Activated B cell treated with CpG ODN at 0.5 μM for 24 hours (primary cell): ENCODE data around the gene MRPL17. TPM values are rescaled to one million over a fixed set of nuclear protein-coding genes. Genes with fewer than 3 reads are reported as not detected.

Experiments
- ATAC-seq: fragments of 200-7000 bp; cut with Tn5 transposase; one replicate; pipeline ENCODE4 v1.10.0; 2021; ENCODE audit warnings: low read depth, mild to moderate bottlenecking, moderate library complexity
- CTCF ChIA-PET: fragments of 350-600 bp; sonication (Branson Sonifier 250); formaldehyde crosslinking; loops from one replicate; lab custom pipeline; 2021; ENCODE audit warnings: antibody characterized with exemption; lab: Charles Lee
- POLR2A ChIA-PET: fragments of 350-600 bp; sonication (Branson Sonifier 250); formaldehyde crosslinking; loops from one replicate; lab custom pipeline; 2021; ENCODE audit warnings: antibody characterized with exemption; lab: Charles Lee
- DNase-seq: peaks from one replicate; pipeline ENCODE4 v3.0.0; 2022
- H3K27ac Mint-ChIP-seq: one replicate; pipeline ENCODE4 v1.8.0; 2020; ENCODE audit warnings: mixed read lengths
- H3K27me3 Mint-ChIP-seq: one replicate; pipeline ENCODE4 v1.8.0; 2021; ENCODE audit warnings: mixed read lengths
- H3K36me3 Mint-ChIP-seq: one replicate; pipeline ENCODE4 v1.8.0; 2021; ENCODE audit warnings: low read depth, mixed read lengths
- H3K4me1 Mint-ChIP-seq: one replicate; pipeline ENCODE4 v1.8.0; 2021; ENCODE audit warnings: mixed read lengths
- H3K4me3 Mint-ChIP-seq: one replicate; pipeline ENCODE4 v1.8.0; 2020; ENCODE audit warnings: mild to moderate bottlenecking, mixed read lengths
- H3K9me3 Mint-ChIP-seq: one replicate; pipeline ENCODE4 v1.8.0; 2020; ENCODE audit warnings: mixed read lengths
- intact Hi-C: fragments of 100-400 bp; cut with micrococcal nuclease; formaldehyde crosslinking; loops from one replicate; pipeline ENCODE4 v1.15.1; 2024
- total RNA-seq: library from RNA; stranded (reverse); gene quantifications from 2 replicates; pipeline ENCODE4 v1.2.3, GENCODE V29; 2022
- TF ChIP-seq, protein P1 (sequence below): fragments of 200-600 bp; IDR thresholded peaks from one replicate; pipeline ENCODE4 v1.8.0; 2022; ENCODE audit warnings: antibody characterized with exemption, mild to moderate bottlenecking

Gene MRPL17
- total RNA-seq: 34.1 and 34.2 TPM in 2 replicates

DNA sequence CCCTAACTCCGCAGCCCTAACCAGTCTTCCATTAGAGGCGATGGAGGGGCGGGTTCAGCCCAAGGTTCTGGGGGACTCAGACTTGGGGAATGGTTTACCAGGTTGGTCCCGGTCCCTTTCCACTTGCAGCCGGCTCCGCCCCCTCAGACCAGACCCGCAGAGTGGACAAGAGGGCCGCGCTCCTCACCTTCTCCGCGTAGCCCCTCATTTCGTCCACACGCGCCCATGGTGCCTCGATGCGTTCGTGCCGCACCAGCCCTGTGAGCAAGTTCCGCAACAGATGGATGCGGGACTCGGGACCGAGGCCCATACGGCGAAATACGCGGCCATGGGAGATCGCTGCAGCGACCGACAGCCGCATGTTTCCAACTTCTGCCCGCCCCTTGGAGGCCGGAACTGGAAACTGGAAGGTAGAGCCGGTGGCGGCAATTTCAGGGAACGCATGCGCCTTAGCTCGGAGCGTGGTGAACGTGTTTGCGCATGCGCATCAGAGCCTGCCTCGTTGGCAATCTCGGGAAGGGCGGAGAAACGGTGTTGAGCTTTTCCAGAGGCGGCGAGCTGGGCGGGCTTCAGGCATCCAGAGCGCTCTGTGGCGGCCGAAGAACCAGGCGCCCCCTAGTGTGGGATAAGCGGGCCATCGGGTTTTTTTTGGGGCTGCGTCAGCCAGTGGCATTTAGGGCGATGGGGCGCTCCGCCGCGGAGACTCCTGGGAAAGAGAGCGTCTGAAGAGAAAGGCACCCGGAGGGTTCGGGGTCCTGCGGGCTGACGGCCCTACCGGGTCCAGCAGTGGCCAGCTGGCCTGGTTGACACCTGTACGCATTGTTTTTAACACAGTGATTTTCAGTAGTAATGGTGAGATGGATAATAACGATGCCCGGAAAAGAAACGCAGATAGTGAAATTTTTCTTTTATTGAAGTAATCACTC, at the start of gene MRPL17:
Gene MRPL17 (minus strand): TSS at position 405 of the 926 bp plus-strand sequence. CDS start 44 bp downstream, at position 361.
- H3K9me3 Mint-ChIP-seq: no peaks in the 10 kb centered on the region
- H3K4me1 Mint-ChIP-seq: peaks cover 24% of the 10 kb centered on the region
- peak within 1 kb of the TSS; percentile 98 for H3K27ac Mint-ChIP-seq
- ChIA-PET POLR2A (interaction anchor here (0.6 to 3.5 kb wide), 23 partner anchors 14 to 1304 kb away, joined by 3 to 49 read pairs (median 4); partner anchors contain the start of genes APBB1, ARFIP2, EIF3F and ILK), CTCF (interaction anchor here (0.6 to 3.1 kb wide), 23 partner anchors 9 to 305 kb away, joined by 3 to 53 read pairs (median 4); partner anchors contain the start of genes ARFIP2, ILK, TAF10 and TIMM10B)
- DNase-seq: peak; percentile 94
- H3K27me3 Mint-ChIP-seq: no peaks in the 10 kb centered on the region
- intact Hi-C loops: loop anchor here (1.0 to 5.0 kb wide), 12 partner anchors 16 to 449 kb away; partner anchors contain the start of genes ARFIP2, DCHS1, FHIP1B and ILK
- ATAC-seq: peak; percentile 95
- H3K4me3 Mint-ChIP-seq: peak within 1 kb of the TSS; percentile 99
- TF ChIP-seq, protein P1, sequence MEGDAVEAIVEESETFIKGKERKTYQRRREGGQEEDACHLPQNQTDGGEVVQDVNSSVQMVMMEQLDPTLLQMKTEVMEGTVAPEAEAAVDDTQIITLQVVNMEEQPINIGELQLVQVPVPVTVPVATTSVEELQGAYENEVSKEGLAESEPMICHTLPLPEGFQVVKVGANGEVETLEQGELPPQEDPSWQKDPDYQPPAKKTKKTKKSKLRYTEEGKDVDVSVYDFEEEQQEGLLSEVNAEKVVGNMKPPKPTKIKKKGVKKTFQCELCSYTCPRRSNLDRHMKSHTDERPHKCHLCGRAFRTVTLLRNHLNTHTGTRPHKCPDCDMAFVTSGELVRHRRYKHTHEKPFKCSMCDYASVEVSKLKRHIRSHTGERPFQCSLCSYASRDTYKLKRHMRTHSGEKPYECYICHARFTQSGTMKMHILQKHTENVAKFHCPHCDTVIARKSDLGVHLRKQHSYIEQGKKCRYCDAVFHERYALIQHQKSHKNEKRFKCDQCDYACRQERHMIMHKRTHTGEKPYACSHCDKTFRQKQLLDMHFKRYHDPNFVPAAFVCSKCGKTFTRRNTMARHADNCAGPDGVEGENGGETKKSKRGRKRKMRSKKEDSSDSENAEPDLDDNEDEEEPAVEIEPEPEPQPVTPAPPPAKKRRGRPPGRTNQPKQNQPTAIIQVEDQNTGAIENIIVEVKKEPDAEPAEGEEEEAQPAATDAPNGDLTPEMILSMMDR: peak; percentile 73
- H3K36me3 Mint-ChIP-seq: peaks cover 26% of the 10 kb centered on the region

DNA sequence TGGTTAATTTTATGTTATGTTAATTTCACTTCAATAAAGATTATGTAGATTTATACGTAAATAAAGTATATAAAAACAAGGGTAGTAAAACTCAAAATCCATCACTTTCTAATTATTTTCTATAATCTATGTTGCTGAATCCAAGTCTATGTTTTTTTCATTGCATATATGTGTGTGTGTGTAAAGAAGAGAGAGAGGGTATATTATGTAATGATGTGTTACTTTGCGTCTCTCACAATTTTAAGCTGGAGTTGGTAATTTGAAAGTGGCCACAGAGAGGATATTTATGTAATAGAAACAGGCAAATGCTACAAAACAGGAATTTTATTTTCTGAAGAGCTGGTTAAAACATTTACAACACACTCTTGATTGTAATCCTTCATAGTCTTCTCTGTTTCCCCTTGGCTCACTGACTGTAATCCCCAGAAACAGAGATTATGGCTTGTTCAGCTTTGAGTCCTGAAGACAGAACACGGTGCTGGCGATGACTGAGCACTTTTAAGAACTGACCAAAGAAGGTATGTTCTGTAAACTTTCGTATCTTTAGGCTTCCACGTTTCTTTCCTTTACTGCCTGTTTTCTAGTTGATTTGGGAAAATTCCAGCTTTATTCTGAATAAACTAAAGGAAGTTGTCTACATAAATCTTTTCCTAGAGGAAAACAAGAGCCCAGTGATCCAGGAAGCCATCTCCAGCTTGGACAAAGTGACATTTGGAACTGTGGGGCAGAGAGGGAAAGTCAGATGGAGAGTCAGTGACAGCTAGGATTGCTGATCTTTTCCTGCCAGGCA, 45.0 kb upstream of the MRPL17 start:
- Mint-ChIP-seq H3K4me3 (no peak overlapping the region), H3K9me3 (peaks cover 7% of the 10 kb centered on the region), H3K36me3 (peaks cover 56% of the 10 kb centered on the region), H3K4me1 (peaks cover 45% of the 10 kb centered on the region), H3K27me3 (no peaks in the 10 kb centered on the region), H3K27ac (peak overlapping the region; percentile 50)
- ChIA-PET POLR2A (interaction anchor here (1.4 kb wide), 1 partner anchor 9 kb away, joined by 5 read pairs; no protein-coding TSS in a partner anchor), CTCF (interaction anchor here (0.6 to 2.4 kb wide), 5 partner anchors 10 to 200 kb away, joined by 4 to 7 read pairs (median 4); no protein-coding TSS in a partner anchor)
- DNase-seq (no peak), ATAC-seq (no peak)
- intact Hi-C loops: no loop called here
- TF ChIP-seq, protein P1: no peak

DNA sequence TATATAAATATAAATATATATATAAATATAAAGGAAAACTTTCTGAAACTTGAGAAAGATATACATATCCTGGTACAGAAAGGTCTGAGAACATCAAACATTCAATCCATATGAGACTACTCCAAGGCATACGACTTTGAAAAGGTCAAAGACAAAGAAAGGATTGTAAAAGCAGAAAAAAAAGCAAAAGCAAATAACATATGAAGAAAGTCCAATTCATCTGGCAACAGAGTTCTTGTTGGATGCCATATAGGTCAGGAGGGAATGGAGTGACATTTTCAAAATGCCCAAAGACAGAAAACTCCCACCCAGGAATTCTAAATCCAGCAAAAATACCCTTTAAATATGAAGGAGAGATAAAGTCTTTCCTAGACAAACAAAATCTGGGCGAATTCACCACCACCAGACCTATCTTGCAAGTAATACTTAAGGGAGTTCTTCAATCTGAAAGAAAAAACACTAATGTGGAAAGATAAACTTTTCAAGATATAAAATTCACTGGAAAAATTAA, 42.3 kb upstream of the MRPL17 start:
- H3K4me3 Mint-ChIP-seq: no peak overlapping the region
- peaks cover 70% of the 10 kb centered on the region for H3K36me3 Mint-ChIP-seq
- H3K9me3 Mint-ChIP-seq: peaks cover 7% of the 10 kb centered on the region
- H3K4me1 Mint-ChIP-seq: peaks cover 57% of the 10 kb centered on the region
- H3K27ac Mint-ChIP-seq: no peak overlapping the region
- CTCF ChIA-PET: interaction anchor here (1.0 kb wide), 1 partner anchor 346 kb away, joined by 5 read pairs; no protein-coding TSS in a partner anchor
- no peaks in the 10 kb centered on the region for H3K27me3 Mint-ChIP-seq
- POLR2A ChIA-PET: no interaction called here
- DNase-seq: no peak
- ATAC-seq: no peak
- TF ChIP-seq, protein P1: no peak
- intact Hi-C loops: no loop called here

DNA sequence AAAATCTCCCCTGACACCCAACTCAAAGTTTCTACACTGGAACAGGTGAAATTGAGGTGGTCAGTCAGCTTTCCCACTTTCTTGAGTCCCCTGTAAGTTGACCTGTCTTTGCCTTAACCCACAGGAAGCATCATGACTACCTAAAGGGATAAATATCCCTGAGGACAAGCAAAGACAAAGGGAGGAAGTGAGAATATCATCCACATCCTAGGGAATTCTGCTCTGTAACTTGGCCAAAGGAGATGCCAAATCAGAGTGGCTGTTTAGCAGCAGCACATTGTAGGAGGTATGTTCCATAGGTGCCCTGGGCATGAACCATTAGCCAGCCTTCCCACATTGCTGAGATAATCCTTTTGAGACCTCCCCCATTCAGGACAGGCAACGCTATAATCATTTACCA, 40.9 kb upstream of the MRPL17 start:
- Mint-ChIP-seq H3K27me3 (no peaks in the 10 kb centered on the region), H3K4me3 (no peak overlapping the region), H3K4me1 (peaks cover 57% of the 10 kb centered on the region), H3K27ac (no peak overlapping the region), H3K9me3 (peaks cover 7% of the 10 kb centered on the region), H3K36me3 (peaks cover 82% of the 10 kb centered on the region)
- no peak for DNase-seq
- ATAC-seq: no peak
- CTCF ChIA-PET: interaction anchor here (0.8 to 1.6 kb wide), 3 partner anchors 11 to 33 kb away, joined by 3 to 6 read pairs (median 4); no protein-coding TSS in a partner anchor
- TF ChIP-seq, protein P1: no peak
- intact Hi-C loops: no loop called here
- POLR2A ChIA-PET: interaction anchor here (0.8 kb wide), 1 partner anchor 11 kb away, joined by 3 read pairs; no protein-coding TSS in a partner anchor
